NB4 (cell line): ENCODE data around the gene LCNL1.

Experiments
- CTCF ChIP-seq: IDR thresholded peaks from one replicate; pipeline ENCODE4 v1.5.1; 2012; ENCODE audit warnings: low read depth, low read length
- POLR2A ChIP-seq: IDR thresholded peaks from 2 replicates; pipeline ENCODE4 v1.6.1; 2011; ENCODE audit warnings: mild to moderate bottlenecking; ENCODE audit not compliant: insufficient read length; ENCODE audit errors: extremely low read depth

- TF ChIP-seq POLR2A (no peak), CTCF (no peak)
These were observed 29.7 kb upstream of the LCNL1 start for GRCh38 chr9:136952876-136953770.
